ENCODE measurements around the gene ZNF624. TPM values are rescaled to one million over a fixed set of nuclear protein-coding genes. Genes with fewer than 3 reads are reported as not detected.

Gene ZNF624
- total RNA-seq, 3 donors from 2014 or later (not counting 1 experiment from before 2014, with no cell fraction given), result 4.9 to 7.5 (median 7.2) TPM

DNA sequence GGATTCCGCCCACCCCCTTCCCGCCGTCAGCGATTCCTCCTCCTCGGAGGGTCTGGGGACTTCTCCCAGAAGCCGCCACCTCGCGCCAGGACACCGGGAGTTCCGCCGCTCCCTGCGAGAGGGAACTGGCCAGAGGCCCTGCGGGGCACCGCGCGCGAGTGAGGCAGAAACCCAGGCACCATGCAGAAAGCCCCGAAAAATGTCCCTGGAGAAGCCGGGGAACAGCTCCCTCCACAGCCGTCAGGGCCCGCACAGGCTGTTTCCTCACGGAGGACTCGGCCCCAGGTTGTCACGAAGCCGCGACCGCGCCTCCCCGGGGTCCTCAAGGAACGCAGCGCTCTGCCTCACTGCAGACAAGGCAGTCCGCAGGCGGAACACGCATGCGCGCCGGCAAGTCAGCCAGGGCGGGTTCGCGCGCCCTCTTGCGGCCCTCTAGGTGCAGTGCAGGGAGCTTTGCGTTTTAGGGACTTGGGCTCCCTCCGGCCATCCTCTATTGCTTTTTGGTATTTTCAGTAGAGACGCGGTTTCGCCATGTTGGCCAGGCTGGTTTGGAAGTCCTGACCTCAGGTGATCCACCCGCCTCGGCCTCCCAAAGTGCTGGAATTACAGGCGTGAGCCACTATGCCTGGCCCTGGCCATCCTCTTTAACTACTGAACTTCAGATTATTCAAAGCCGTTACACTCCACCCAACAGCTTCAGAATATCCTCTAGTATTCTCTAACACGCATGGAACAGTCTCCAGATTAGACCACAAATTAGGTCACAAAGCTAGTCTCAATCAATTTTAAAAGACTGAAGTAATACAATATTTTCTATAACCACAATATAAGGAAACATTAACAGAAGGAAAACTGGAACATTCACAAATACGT is 64.3 kb downstream of the ZNF624 start:
- Mint-ChIP-seq H3K4me1 (peaks cover 3 to 11% of the 10 kb centered on the region in 2 donors), H3K4me3 (peak overlapping the region; percentile 79), H3K27me3 (ENCODE audit: low read depth in 2 of 2) (peaks cover 24 to 75% of the 10 kb centered on the region in 2 donors), H3K36me3 (no peaks in the 10 kb centered on the region), H3K27ac (no peak overlapping the region), H3K9me3 (no peaks in the 10 kb centered on the region)
- Histone ChIP-seq H3K4me3 (ENCODE audit: low read length) (peak overlapping the region; percentile 47), H3K4me1 (ENCODE audit: control insufficient read depth, insufficient read depth, low read length) (peaks cover 14% of the 10 kb centered on the region), H3K27ac (ENCODE audit: low read length) (no peak overlapping the region), H3K36me3 (ENCODE audit: control insufficient read depth, insufficient read depth, low read length) (no peaks in the 10 kb centered on the region), H3K27me3 (ENCODE audit: control insufficient read depth, insufficient read depth, low read length) (no peaks in the 10 kb centered on the region), H3K9me3 (ENCODE audit: control insufficient read depth, insufficient read depth, low read length) (no peaks in the 10 kb centered on the region)
- ATAC-seq (peak; percentile 98), DNase-seq (peak; percentile 91 to 96)
- TF ChIP-seq, protein P1, sequence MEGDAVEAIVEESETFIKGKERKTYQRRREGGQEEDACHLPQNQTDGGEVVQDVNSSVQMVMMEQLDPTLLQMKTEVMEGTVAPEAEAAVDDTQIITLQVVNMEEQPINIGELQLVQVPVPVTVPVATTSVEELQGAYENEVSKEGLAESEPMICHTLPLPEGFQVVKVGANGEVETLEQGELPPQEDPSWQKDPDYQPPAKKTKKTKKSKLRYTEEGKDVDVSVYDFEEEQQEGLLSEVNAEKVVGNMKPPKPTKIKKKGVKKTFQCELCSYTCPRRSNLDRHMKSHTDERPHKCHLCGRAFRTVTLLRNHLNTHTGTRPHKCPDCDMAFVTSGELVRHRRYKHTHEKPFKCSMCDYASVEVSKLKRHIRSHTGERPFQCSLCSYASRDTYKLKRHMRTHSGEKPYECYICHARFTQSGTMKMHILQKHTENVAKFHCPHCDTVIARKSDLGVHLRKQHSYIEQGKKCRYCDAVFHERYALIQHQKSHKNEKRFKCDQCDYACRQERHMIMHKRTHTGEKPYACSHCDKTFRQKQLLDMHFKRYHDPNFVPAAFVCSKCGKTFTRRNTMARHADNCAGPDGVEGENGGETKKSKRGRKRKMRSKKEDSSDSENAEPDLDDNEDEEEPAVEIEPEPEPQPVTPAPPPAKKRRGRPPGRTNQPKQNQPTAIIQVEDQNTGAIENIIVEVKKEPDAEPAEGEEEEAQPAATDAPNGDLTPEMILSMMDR (IDR thresholded peaks at IDR 0.05), result peak; percentile 97
- intact Hi-C loops (cut with micrococcal nuclease), result loop anchor here (1.0 to 5.0 kb wide), 3 partner anchors 52 to 152 kb away; partner anchors contain the start of gene ZNF624
- 4% methylated on average over 52 of the region's 53 CpGs for WGBS (ENCODE audit: insufficient coverage)

- no peaks in the 10 kb centered on the region for H3K36me3 ChIP-seq (ENCODE audit: control insufficient read depth, insufficient read depth, low read length)
- intact Hi-C loops (cut with micrococcal nuclease), result loop anchor here (5.0 kb wide), 1 partner anchor 148 kb away; no protein-coding TSS in a partner anchor
- Mint-ChIP-seq H3K27me3 (ENCODE audit: low read depth in 2 of 2) (peaks cover 36 to 71% of the 10 kb centered on the region in 2 donors), H3K27ac (no peak overlapping the region), H3K4me1 (peaks cover 10 to 18% of the 10 kb centered on the region in 2 donors), H3K9me3 (no peaks in the 10 kb centered on the region), H3K4me3 (no peak overlapping the region), H3K36me3 (no peaks in the 10 kb centered on the region)
- H3K4me3 ChIP-seq (ENCODE audit: low read length), result no peak overlapping the region
- WGBS (ENCODE audit: insufficient coverage), result 49% methylated on average over 4 of the region's 4 CpGs
- TF ChIP-seq, protein P1 (IDR thresholded peaks at IDR 0.05), result no peak
- no peaks in the 10 kb centered on the region for H3K9me3 ChIP-seq (ENCODE audit: control insufficient read depth, insufficient read depth, low read length)
- peaks cover 4% of the 10 kb centered on the region for H3K27me3 ChIP-seq (ENCODE audit: control insufficient read depth, insufficient read depth, low read length)
- DNase-seq (no peak), ATAC-seq (no peak)
- H3K27ac ChIP-seq (ENCODE audit: low read length), result no peak overlapping the region
- H3K4me1 ChIP-seq (ENCODE audit: control insufficient read depth, insufficient read depth, low read length), result peaks cover 21% of the 10 kb centered on the region
Measured at GRCh38 chr17:16585796-16586195, 67.9 kb downstream of the ZNF624 start.

GRCh38 chr17:16584273-16584995 is 69.2 kb downstream of the ZNF624 start:
- intact Hi-C loops (cut with micrococcal nuclease), result no loop called here
- no peaks in the 10 kb centered on the region for H3K36me3 Mint-ChIP-seq
- Histone ChIP-seq H3K4me1 (ENCODE audit: control insufficient read depth, insufficient read depth, low read length) (peaks cover 19% of the 10 kb centered on the region), H3K36me3 (ENCODE audit: control insufficient read depth, insufficient read depth, low read length) (no peaks in the 10 kb centered on the region), H3K27me3 (ENCODE audit: control insufficient read depth, insufficient read depth, low read length) (peaks cover 7% of the 10 kb centered on the region), H3K9me3 (ENCODE audit: control insufficient read depth, insufficient read depth, low read length) (no peaks in the 10 kb centered on the region), H3K27ac (ENCODE audit: low read length) (no peak overlapping the region), H3K4me3 (ENCODE audit: low read length) (peak overlapping the region; percentile 11)
- H3K9me3 Mint-ChIP-seq, result no peaks in the 10 kb centered on the region
- peaks cover 10 to 16% of the 10 kb centered on the region in 2 donors for H3K4me1 Mint-ChIP-seq
- H3K27ac Mint-ChIP-seq, result no peak overlapping the region
- ATAC-seq (peak; percentile 96 to 97 (median 96)), DNase-seq (peak; percentile 80 to 97)
- peaks cover 42 to 71% of the 10 kb centered on the region in 2 donors for H3K27me3 Mint-ChIP-seq (ENCODE audit: low read depth in 2 of 2)
- TF ChIP-seq, protein P1 (IDR thresholded peaks at IDR 0.05), result peak; percentile 81
- H3K4me3 Mint-ChIP-seq, result peak overlapping the region; percentile 78
- WGBS (ENCODE audit: insufficient coverage), result 13% methylated on average over 38 of the region's 39 CpGs

All from natural killer cell (primary cell).